DND-41 (cell line): ENCODE measurements around the gene NANOS3.

Source experiments
- ATAC-seq: fragments of 200-7000 bp; cut with Tn5 transposase; 3 replicates; pipeline ENCODE4 v1.9.1; 2021; ENCODE audit warnings: low read depth; ENCODE audit not compliant: insufficient read depth
- DNase-seq: peaks from one replicate; pipeline ENCODE4 v3.0.0-alpha.2; 2020
- H2AFZ ChIP-seq: 2 replicates; pipeline ENCODE4 v1.6.0; 2012; ENCODE audit warnings: low read depth, low read length
- H3K27ac ChIP-seq: 2 replicates; pipeline ENCODE4 v1.5.1; 2012; ENCODE audit warnings: low read length, inconsistent platforms
- H3K27me3 ChIP-seq: fragments of 200-600 bp; sonication (generic); 2 replicates; pipeline ENCODE4 v1.6.0; 2012; ENCODE audit warnings: low read length, mild to moderate bottlenecking, inconsistent platforms; ENCODE audit not compliant: insufficient read depth, poor library complexity
- H3K36me3 ChIP-seq: 2 replicates; pipeline ENCODE4 v1.5.1; 2012; ENCODE audit warnings: low read length, inconsistent platforms; ENCODE audit not compliant: insufficient read depth
- H3K4me1 ChIP-seq: 2 replicates; pipeline ENCODE4 v1.5.1; 2012; ENCODE audit warnings: mild to moderate bottlenecking, low read length; ENCODE audit not compliant: insufficient read depth
- H3K4me2 ChIP-seq: 2 replicates; pipeline ENCODE4 v1.6.0; 2012; ENCODE audit warnings: mild to moderate bottlenecking, moderate library complexity, low read length, inconsistent platforms; ENCODE audit not compliant: insufficient read depth
- H3K4me3 ChIP-seq, 2 experiments: fragments of 200-600 bp in 1 of 2; shearing (Covaris generic) in 1 of 2; 2 replicates each; pipeline ENCODE4 v1.5.1; 2012 to 2016; ENCODE audit warnings: inconsistent platforms in 2 of 2, low read length in 2 of 2, mild to moderate bottlenecking in 2 of 2, low read depth in 1 of 2, moderate library complexity in 1 of 2
- H3K79me2 ChIP-seq: 2 replicates; pipeline ENCODE4 v1.6.0; 2012; ENCODE audit warnings: low read length, inconsistent platforms; ENCODE audit not compliant: insufficient read depth
- H3K9ac ChIP-seq: 2 replicates; pipeline ENCODE4 v1.6.0; 2012; ENCODE audit warnings: low read depth, mild to moderate bottlenecking, inconsistent platforms, low read length, moderate library complexity
- H3K9me3 ChIP-seq: 2 replicates; pipeline ENCODE4 v1.5.1; 2012; ENCODE audit warnings: low read length, moderate library complexity, mild to moderate bottlenecking, inconsistent platforms; ENCODE audit not compliant: insufficient read depth, severe bottlenecking
- H4K20me1 ChIP-seq: 2 replicates; pipeline ENCODE4 v1.6.0; 2012; ENCODE audit warnings: low read length; ENCODE audit not compliant: insufficient read depth
- EZH2 ChIP-seq: IDR thresholded peaks from 3 replicates; pipeline ENCODE4 v1.6.1; 2012; ENCODE audit warnings: borderline replicate concordance, low read depth, mild to moderate bottlenecking, moderate library complexity, low read length, inconsistent platforms; ENCODE audit not compliant: severe bottlenecking
- TF ChIP-seq, protein P1 (sequence below): IDR thresholded peaks from 2 replicates; pipeline ENCODE4 v1.5.1; 2012; ENCODE audit warnings: borderline replicate concordance, low read length, moderate library complexity, mild to moderate bottlenecking; ENCODE audit not compliant: poor library complexity, severe bottlenecking; ENCODE audit errors: extremely low read depth

Gene NANOS3

DNA sequence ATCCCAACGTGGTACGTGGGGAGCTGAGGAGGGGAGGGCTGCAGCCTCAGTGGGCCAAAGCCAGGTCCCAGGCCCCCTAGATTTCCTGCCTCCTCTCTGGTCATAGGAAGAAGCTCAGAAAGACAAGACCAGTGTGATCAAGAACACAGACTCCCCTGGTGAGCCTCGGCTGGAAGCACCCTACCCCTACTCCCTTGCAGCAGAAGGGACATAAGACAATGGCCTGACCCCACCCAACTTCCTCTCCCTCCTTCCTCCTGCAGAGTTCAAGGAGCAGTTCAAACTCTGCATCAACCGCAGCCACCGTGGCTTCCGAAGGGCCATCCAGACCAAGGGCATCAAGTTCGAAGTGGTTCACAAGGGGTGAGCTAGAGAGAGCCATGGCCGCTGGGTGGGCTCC lies 49.8 kb downstream of the NANOS3 start:
- H3K36me3 ChIP-seq = peaks cover 67% of the 10 kb centered on the region
- no peaks in the 10 kb centered on the region for H3K27me3 ChIP-seq
- no peaks in the 10 kb centered on the region for H3K79me2 ChIP-seq
- H2AFZ ChIP-seq = no peak overlapping the region
- no peak overlapping the region for H3K9ac ChIP-seq
- H3K4me1 ChIP-seq = no peaks in the 10 kb centered on the region
- TF ChIP-seq EZH2 = no peak
- TF ChIP-seq, protein P1, sequence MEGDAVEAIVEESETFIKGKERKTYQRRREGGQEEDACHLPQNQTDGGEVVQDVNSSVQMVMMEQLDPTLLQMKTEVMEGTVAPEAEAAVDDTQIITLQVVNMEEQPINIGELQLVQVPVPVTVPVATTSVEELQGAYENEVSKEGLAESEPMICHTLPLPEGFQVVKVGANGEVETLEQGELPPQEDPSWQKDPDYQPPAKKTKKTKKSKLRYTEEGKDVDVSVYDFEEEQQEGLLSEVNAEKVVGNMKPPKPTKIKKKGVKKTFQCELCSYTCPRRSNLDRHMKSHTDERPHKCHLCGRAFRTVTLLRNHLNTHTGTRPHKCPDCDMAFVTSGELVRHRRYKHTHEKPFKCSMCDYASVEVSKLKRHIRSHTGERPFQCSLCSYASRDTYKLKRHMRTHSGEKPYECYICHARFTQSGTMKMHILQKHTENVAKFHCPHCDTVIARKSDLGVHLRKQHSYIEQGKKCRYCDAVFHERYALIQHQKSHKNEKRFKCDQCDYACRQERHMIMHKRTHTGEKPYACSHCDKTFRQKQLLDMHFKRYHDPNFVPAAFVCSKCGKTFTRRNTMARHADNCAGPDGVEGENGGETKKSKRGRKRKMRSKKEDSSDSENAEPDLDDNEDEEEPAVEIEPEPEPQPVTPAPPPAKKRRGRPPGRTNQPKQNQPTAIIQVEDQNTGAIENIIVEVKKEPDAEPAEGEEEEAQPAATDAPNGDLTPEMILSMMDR = no peak
- H3K9me3 ChIP-seq = no peaks in the 10 kb centered on the region
- H3K4me2 ChIP-seq = no peak overlapping the region
- no peak overlapping the region for H3K4me3 ChIP-seq
- DNase-seq (no peak), ATAC-seq (no peak)
- H4K20me1 ChIP-seq = no peaks in the 10 kb centered on the region; the same call in 1 of the 2 replicates
- H3K27ac ChIP-seq = peak overlapping the region; percentile 26; the same call in 1 of the 2 replicates

DNA sequence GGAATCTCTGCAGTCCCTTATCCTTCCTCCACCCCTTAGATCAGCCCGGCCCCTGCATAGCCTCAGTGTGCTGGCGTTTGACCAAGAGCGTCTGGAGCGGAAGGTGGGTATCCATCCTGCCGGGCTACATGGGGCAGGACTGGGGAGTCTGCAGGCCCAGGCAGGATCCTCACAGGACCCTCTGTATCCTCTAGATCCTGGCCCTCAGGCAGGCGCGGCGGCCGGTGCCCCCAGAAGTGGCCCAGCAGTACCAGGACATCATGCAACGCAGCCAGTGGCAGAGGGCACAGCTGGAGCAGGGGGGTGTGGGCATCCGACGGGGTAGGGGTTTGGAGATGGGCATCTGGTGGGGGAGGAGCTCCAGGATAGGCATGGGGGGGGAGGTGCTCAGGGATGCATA lies 52.4 kb downstream of the NANOS3 start:
- no peaks in the 10 kb centered on the region; the same call in 1 of the 2 replicates for H4K20me1 ChIP-seq
- no peak for DNase-seq
- TF ChIP-seq EZH2 = no peak
- TF ChIP-seq, protein P1 = no peak

DNA sequence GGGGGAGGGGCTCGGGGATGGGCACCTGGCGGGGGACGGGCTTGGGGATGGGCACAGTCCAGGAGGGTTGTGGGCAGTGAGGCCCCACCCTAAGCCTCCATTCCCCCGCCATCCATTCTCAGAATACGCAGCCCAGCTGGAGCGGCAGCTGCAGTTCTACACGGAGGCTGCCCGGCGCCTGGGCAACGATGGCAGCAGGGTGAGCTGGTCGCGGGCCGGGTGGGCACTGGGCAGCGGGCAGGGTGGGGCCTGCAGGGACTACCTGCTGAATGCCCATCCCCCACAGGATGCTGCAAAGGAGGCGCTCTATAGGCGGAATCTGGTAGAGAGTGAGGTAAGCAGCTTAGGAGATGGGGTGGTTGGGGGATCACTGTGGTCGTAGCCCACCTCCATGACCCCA lies 53.0 kb downstream of the NANOS3 start:
- Histone ChIP-seq H3K27me3 (no peaks in the 10 kb centered on the region), H3K9ac (no peak overlapping the region), H3K4me2 (no peak overlapping the region), H3K9me3 (no peaks in the 10 kb centered on the region), H3K79me2 (no peaks in the 10 kb centered on the region), H3K36me3 (peaks cover 43% of the 10 kb centered on the region), H3K4me3 (no peak overlapping the region), H2AFZ (no peak overlapping the region), H3K27ac (no peak overlapping the region), H4K20me1 (no peaks in the 10 kb centered on the region; the same call in 1 of the 2 replicates), H3K4me1 (no peaks in the 10 kb centered on the region)
- DNase-seq (no peak), ATAC-seq (no peak)
- TF ChIP-seq, protein P1 = no peak
- no peak for TF ChIP-seq EZH2

More for the DNA sequence above, 52.4 kb downstream of the NANOS3 start:
- Histone ChIP-seq H3K36me3 (peaks cover 48% of the 10 kb centered on the region), H2AFZ (no peak overlapping the region), H3K9ac (no peak overlapping the region), H3K27ac (no peak overlapping the region), H3K79me2 (no peaks in the 10 kb centered on the region), H3K9me3 (no peaks in the 10 kb centered on the region), H3K27me3 (no peaks in the 10 kb centered on the region), H3K4me2 (no peak overlapping the region), H3K4me3 (no peak overlapping the region), H3K4me1 (no peaks in the 10 kb centered on the region)
- no peak for ATAC-seq
